Lower leg skin (tissue), 4 donors: ENCODE results near the gene MRPL18. TPM values are rescaled to one million over a fixed set of nuclear protein-coding genes. Genes with fewer than 3 reads are reported as not detected.
"Not testable (repeated sequence)": the region's sequence is repeated elsewhere in the genome, so short reads cannot be mapped to it uniquely, and the experiment has no call there.

Experiments used
- DNase-seq, 2 donors: peaks; one replicate each; pipeline ENCODE4 v3.0.0-alpha.2; 2019; ENCODE audit warnings: low spot score in 2 of 2
- H3K4me3 ChIP-seq: fragments of 200-600 bp; sonication (generic); 2 replicates; pipeline ENCODE4 v1.5.1; 2017; ENCODE audit warnings: mild to moderate bottlenecking, low read depth; ENCODE audit not compliant: poor library complexity, severe bottlenecking
- POLR2A ChIP-seq, 2 donors: fragments of 450-650 bp; IDR thresholded peaks; one replicate each; pipeline ENCODE4 v1.6.1; 2016 to 2017; ENCODE audit warnings: antibody characterized with exemption in 2 of 2, mild to moderate bottlenecking in 1 of 2, moderate library complexity in 1 of 2
- WGBS, 2 donors: methylation state at CpG; one replicate each; pipeline ENCODE4 v1.1.5; 2018; 5-methylcytosine and 5-hydroxymethylcytosine counted together
- intact Hi-C: fragments of 100-400 bp; cut with DNase I; formaldehyde crosslinking; loops from one replicate; pipeline ENCODE4 v1.15.0; 2023; ENCODE audit warnings: low total_unique reads
- total RNA-seq, 4 donors: library from RNA; depleted of rRNA; stranded (reverse); fragments of >200 nt; gene quantifications; one replicate each; pipeline ENCODE4 v1.1.0, GENCODE V29; 2016
- TF ChIP-seq, protein P1 (sequence below), 3 donors: fragments of 450-650 bp; IDR thresholded peaks; one replicate each; pipeline ENCODE4 v1.5.1; 2016; ENCODE audit warnings: antibody characterized with exemption in 3 of 3, mild to moderate bottlenecking in 3 of 3, moderate library complexity in 2 of 3

Gene MRPL18
- total RNA-seq, 4 donors from 2014 or later: 57.4 to 68.6 (median 59.2) TPM

DNA sequence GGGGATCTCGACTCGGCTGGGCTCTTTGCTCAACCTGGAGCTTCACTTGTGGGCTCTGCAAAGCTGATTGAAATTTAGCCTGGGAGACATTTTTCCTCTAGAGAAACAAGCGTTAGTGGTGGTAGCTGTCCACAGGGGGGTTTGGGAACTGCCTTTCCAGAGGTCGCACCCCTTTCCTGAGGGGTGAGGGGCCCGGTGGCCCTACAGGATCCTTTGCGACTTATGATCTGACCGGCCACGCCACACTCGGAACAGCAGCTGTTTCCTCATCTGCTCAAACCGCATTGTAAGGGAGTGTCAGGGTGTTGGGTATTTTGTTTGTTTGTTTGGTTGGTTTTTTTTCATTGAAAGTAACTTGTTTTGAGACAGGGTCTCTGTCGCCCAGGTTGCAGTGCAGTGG, 30.9 kb downstream of the MRPL18 start:
- DNase-seq: no peak
- TF ChIP-seq, protein P1, sequence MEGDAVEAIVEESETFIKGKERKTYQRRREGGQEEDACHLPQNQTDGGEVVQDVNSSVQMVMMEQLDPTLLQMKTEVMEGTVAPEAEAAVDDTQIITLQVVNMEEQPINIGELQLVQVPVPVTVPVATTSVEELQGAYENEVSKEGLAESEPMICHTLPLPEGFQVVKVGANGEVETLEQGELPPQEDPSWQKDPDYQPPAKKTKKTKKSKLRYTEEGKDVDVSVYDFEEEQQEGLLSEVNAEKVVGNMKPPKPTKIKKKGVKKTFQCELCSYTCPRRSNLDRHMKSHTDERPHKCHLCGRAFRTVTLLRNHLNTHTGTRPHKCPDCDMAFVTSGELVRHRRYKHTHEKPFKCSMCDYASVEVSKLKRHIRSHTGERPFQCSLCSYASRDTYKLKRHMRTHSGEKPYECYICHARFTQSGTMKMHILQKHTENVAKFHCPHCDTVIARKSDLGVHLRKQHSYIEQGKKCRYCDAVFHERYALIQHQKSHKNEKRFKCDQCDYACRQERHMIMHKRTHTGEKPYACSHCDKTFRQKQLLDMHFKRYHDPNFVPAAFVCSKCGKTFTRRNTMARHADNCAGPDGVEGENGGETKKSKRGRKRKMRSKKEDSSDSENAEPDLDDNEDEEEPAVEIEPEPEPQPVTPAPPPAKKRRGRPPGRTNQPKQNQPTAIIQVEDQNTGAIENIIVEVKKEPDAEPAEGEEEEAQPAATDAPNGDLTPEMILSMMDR (IDR thresholded peaks at IDR 0.05): no peak
- TF ChIP-seq POLR2A (IDR thresholded peaks at IDR 0.05): no peak
- WGBS, 2 donors: 82 to 84% methylated on average over 11 of the region's 11 CpGs
- intact Hi-C loops: no loop called here
- H3K4me3 ChIP-seq: no peak overlapping the region

DNA sequence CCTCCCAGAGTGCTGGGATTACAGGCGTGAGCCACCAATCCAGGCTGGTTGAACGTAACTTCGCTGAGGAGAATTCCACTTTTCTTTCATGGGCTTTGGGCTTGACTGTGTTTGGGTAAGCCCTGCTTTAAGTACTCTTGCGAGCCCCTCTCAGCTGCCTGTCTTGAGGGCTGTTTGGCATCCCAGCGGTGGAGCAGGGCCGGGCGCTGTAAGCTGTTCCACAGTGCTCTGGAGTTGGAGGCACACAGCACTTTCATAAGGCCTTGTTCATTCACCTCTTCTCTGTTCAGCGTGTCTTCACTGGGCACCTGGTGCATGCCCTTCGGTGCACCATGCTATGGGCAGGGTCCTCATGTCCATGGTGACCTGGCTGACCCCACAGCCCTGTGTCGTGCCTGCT, 31.5 kb downstream of the MRPL18 start:
- DNase-seq: no peak
- intact Hi-C loops: no loop called here
- TF ChIP-seq POLR2A (IDR thresholded peaks at IDR 0.05): no peak
- TF ChIP-seq, protein P1 (IDR thresholded peaks at IDR 0.05): no peak
- no peak overlapping the region for H3K4me3 ChIP-seq
- WGBS, 2 donors: 89 to 90% methylated on average over 10 of the region's 10 CpGs

DNA sequence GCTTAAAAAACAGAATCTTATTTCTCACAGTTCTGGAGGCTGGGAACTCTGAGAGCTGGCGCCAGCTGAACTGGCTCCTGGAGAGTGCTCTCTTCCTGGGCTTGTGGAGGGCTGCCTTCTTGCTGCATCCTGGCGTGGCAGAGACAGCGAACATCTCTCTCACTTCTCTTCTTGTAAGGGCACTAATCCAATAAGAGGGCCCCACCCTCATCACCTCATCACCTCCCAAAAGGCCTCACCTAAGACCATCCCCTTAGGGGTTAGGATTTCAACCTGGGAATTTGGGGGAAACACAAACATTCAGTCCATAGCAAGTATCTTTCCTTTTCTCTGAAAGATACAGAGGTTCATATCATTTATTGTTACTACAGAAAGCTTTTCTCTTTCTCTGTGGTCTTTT, 33.7 kb downstream of the MRPL18 start:
- no peak for TF ChIP-seq POLR2A (IDR thresholded peaks at IDR 0.05)
- TF ChIP-seq, protein P1 (IDR thresholded peaks at IDR 0.05): no peak
- DNase-seq: no peak
- intact Hi-C loops: no loop called here
- H3K4me3 ChIP-seq: no peak overlapping the region
- 90 to 92% methylated on average over 3 of the region's 3 CpGs for WGBS, 2 donors

DNA sequence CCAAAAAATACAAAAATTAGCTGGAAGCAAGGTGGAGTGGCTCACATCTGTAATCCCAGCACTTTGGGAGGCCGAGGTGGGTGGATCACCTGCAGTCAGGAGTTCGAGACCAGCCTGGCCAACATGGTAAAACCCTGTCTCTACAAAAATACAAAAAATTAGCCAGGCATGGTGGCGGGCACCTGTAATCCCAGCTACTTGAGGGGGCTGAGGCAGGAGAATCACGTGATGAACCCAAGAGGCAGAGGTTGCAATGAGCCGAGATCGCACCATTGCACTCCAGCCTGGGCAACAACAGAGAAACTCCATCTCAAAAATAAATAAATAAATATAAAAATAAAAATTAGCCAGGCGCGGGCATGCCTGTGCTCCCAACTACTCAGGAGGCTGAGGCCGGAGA, 34.4 kb downstream of the MRPL18 start:
- intact Hi-C loops, H3K4me3 ChIP-seq, DNase-seq: not testable (repeated sequence)
- 95 to 96% methylated on average over 9 of the region's 9 CpGs for WGBS, 2 donors

DNA sequence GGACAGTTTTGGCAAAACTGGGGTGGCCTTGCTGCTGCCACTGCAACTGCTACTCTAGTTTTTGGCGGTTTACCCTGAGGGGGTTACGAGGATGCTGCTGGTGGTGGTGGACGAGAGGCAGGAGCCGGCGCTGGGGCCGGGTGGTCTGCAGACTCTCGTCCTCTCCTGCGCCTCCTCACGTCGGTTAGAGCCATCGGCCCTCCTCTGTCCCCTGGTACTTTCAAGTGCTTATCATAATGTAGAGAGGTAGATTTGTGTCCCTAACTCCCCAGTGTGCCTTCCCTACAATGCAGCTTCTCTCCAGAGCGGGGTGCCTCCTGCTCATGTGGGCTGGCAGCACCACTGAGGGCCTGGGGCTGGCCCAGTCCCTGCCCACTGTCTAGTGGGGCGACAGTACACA, 35.7 kb downstream of the MRPL18 start:
- DNase-seq: no peak
- H3K4me3 ChIP-seq: no peak overlapping the region
- TF ChIP-seq, protein P1 (IDR thresholded peaks at IDR 0.05): no peak
- TF ChIP-seq POLR2A (IDR thresholded peaks at IDR 0.05): no peak
- intact Hi-C loops: no loop called here
- WGBS, 2 donors: 93 to 94% methylated on average over 13 of the region's 13 CpGs

DNA sequence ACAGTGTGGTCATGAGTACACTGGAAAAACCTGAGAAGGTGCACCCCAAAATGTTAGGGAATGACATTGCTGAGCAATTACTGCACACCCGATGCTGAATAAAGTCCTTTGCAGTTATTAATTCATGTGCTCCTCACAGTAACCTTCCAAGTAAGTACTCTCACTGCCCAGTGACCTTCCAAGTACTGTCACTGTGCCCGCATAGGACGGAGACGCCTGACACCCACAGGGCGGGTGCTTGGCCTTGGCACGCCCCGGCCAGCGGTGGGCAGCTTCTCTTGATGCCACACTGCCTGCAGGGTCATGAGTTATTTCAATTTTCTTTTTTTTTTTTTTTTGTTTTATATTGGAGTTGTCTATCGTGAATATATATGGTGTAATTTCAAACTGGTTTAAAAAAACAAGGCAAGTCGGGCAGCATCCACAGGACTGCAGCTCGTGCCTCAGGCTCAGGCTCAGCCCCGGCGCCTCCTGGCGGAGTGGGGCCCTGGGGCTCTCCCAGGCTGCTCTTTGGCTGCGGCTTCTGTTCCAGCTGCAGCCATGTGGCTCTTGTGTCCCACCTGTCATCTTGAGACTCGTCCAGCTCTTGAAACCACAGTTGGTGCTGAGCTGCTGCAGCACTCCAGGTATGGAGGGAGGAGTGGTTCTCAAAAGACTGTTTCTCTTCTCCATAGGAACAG, 36.8 kb downstream of the MRPL18 start:
- intact Hi-C loops: no loop called here
- 80 to 83% methylated on average over 16 of the region's 16 CpGs for WGBS, 2 donors
- TF ChIP-seq, protein P1 (IDR thresholded peaks at IDR 0.05): no peak
- no peak overlapping the region for H3K4me3 ChIP-seq
- no peak for DNase-seq
